ENCODE measurements around the gene PJVK.

The PJVK gene

GRCh38 chr2:178482437-178482836 is 31.3 kb downstream of the PJVK start:
- peak; percentile 38 for DNase-seq

GRCh38 chr2:178484245-178485041 is 33.3 kb downstream of the PJVK start:
- DNase-seq, result peak; percentile 92

GRCh38 chr2:178485356-178485755 is 34.2 kb downstream of the PJVK start:
- no peak for DNase-seq

- no peak for DNase-seq
These were observed 40.4 kb downstream of the PJVK start for GRCh38 chr2:178491612-178492011.

GRCh38 chr2:178496049-178496448 is 44.9 kb downstream of the PJVK start:
- no peak for DNase-seq

GRCh38 chr2:178498137-178498536 is 47.0 kb downstream of the PJVK start:
- no peak for DNase-seq

- no peak for DNase-seq
These were observed 48.5 kb downstream of the PJVK start for GRCh38 chr2:178499640-178500039.

GRCh38 chr2:178502751-178503150 is 51.6 kb downstream of the PJVK start:
- DNase-seq, result no peak

GRCh38 chr2:178506101-178506500 is 54.9 kb downstream of the PJVK start:
- DNase-seq, result no peak

GRCh38 chr2:178506524-178506923 is 55.3 kb downstream of the PJVK start:
- DNase-seq, result no peak

GRCh38 chr2:178506949-178507348 is 55.8 kb downstream of the PJVK start:
- no peak for DNase-seq

GRCh38 chr2:178508646-178509045 is 57.5 kb downstream of the PJVK start:
- DNase-seq, result no peak

GRCh38 chr2:178510384-178510783 is 59.2 kb downstream of the PJVK start:
- DNase-seq, result no peak

All from NCI-H345 (cell line).